ENCODE data around the gene MRPL55.

The MRPL55 gene

GRCh38 chr1:228077565-228078330 lies 31.4 kb downstream of the MRPL55 start:
- peaks cover 76% of the 10 kb centered on the region for H3K27me3 ChIP-seq (ENCODE audit: insufficient read depth, low read length)
- no peak overlapping the region for H3K27ac ChIP-seq (ENCODE audit: low read length)
- no peak overlapping the region for H3K4me3 ChIP-seq (ENCODE audit: low read length)

DNA sequence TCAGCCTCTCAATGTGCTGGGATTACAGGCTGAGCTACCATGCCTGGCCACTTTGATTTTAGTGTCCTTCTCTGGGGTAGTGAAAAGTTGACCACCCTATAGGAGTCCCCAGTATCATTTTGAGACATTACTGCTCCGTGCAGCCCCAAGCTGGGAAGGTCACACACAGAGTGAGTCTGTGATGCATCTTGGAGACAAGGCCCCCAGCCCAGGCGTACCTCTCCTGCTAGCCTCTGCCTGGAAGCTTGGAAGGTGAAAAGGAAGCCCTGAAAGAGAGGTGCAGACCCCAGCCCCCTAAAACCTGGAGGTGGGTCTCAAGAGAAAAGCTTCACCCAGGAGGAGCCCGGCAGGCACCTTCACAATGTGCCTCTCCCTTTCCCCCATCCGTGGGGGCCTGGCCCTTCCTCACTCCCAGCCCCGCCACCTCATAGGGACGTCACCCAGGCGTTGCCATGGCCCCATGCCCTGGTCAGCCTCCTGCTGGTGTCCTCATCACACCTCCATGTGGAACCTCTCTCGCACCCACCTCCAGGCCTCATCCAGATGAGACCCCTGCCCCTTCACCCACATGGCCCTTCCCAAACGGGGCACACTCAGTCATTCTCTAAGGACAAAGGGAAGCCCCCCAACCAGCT lies 32.2 kb downstream of the MRPL55 start:
- H3K9ac ChIP-seq (ENCODE audit: low read depth, low read length) = no peak overlapping the region
- H3K4me1 ChIP-seq (ENCODE audit: insufficient read depth, low read length) = peaks cover 6% of the 10 kb centered on the region; the same call in 1 of the 2 replicates
- peaks cover 84% of the 10 kb centered on the region for H3K27me3 ChIP-seq (ENCODE audit: insufficient read depth, low read length)
- no peaks in the 10 kb centered on the region for H3K9me3 ChIP-seq (ENCODE audit: insufficient read depth, low read depth, low read length)
- no peak overlapping the region for H3K4me3 ChIP-seq (ENCODE audit: low read length)
- H3K36me3 ChIP-seq (ENCODE audit: insufficient read depth, low read depth, low read length) = no peaks in the 10 kb centered on the region
- H3K27ac ChIP-seq (ENCODE audit: low read length) = no peak overlapping the region

More at GRCh38 chr1:228077565-228078330, 31.4 kb downstream of the MRPL55 start:
- Histone ChIP-seq H3K4me1 (ENCODE audit: insufficient read depth, low read length) (peaks cover 6% of the 10 kb centered on the region; the same call in 1 of the 2 replicates), H3K9me3 (ENCODE audit: insufficient read depth, low read depth, low read length) (no peaks in the 10 kb centered on the region), H3K9ac (ENCODE audit: low read depth, low read length) (no peak overlapping the region), H3K36me3 (ENCODE audit: insufficient read depth, low read depth, low read length) (no peaks in the 10 kb centered on the region)

GRCh38 chr1:228075801-228076271 lies 33.3 kb downstream of the MRPL55 start:
- Histone ChIP-seq H3K27me3 (ENCODE audit: insufficient read depth, low read length) (peaks cover 90% of the 10 kb centered on the region), H3K27ac (ENCODE audit: low read length) (no peak overlapping the region), H3K4me1 (ENCODE audit: insufficient read depth, low read length) (no peaks in the 10 kb centered on the region), H3K9me3 (ENCODE audit: insufficient read depth, low read depth, low read length) (no peaks in the 10 kb centered on the region), H3K9ac (ENCODE audit: low read depth, low read length) (no peak overlapping the region), H3K4me3 (ENCODE audit: low read length) (no peak overlapping the region), H3K36me3 (ENCODE audit: insufficient read depth, low read depth, low read length) (no peaks in the 10 kb centered on the region)

DNA sequence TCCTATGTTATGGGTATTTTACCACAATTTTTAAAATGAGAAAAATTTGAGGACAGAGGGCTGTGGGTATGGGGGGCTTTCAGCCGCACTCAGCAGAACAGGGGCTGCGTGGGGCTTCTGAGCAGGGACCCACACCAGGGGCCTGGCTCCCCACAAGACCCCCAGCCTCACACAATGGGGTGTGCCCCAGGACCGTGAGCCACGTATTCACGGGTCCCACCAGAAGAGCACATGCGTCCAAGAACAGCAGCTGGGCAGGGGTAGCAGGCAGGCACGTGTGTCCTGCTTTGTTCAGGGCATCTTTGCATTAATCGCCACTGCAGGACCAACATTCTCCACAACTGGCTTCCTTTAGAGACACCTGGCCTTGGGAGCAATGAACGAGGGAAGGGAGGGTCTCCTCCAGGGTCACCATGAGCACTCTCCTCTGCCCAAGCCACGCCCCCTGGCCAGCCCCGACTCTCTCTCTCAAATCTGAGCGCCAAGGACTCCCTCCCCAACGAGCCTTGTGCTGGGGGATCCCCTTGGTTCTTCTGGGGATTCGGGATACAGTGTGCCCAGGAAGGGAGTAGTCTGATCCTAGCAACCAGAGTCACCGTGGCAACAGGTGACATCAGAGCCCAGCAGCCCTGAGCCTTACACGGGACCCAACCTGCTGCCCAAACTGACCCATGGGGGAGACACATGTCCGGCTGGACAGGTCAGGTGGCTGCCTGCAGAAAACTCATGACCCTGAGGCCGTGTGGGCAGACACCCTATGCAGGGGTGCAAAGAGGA lies 34.0 kb downstream of the MRPL55 start:
- Histone ChIP-seq H3K27me3 (ENCODE audit: insufficient read depth, low read length) (peaks cover 97% of the 10 kb centered on the region), H3K4me3 (ENCODE audit: low read length) (no peak overlapping the region), H3K27ac (ENCODE audit: low read length) (no peak overlapping the region), H3K9ac (ENCODE audit: low read depth, low read length) (no peak overlapping the region), H3K9me3 (ENCODE audit: insufficient read depth, low read depth, low read length) (no peaks in the 10 kb centered on the region), H3K36me3 (ENCODE audit: insufficient read depth, low read depth, low read length) (no peaks in the 10 kb centered on the region), H3K4me1 (ENCODE audit: insufficient read depth, low read length) (no peaks in the 10 kb centered on the region)

DNA sequence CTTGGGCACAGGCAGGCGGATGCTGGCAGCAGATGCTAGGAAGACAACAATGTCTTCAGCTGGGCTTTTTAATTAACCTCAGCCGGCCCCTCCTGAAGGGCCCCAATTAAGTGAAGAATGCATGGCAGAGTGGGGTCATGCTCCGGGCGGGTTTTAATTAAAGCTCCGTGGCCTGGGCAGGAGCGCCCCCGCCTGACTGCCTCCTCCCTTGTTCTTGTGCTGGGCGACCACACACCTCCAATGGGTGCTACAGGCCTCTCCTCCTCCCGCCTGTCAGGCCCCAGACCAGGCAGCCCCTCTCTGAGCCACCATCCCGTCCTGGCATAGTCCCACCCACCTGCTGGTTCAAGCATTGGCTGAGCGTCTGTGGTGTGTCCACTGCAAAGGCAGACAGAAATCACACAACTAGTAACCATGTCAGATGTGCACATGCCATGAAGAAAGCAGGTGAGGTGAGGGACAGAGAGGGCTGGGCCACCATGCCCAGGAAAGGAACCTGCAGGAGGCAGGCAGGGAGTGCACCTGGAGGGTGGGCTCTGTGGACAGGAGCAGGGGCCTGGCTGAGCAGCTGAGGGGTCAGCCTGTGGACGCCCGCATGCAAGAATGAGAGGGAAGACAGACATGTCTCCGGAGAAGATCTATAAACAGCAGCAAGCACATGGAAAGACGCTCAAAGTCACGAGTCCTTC lies 35.1 kb downstream of the MRPL55 start:
- Histone ChIP-seq H3K4me1 (ENCODE audit: insufficient read depth, low read length) (no peaks in the 10 kb centered on the region), H3K4me3 (ENCODE audit: low read length) (no peak overlapping the region), H3K9me3 (ENCODE audit: insufficient read depth, low read depth, low read length) (no peaks in the 10 kb centered on the region), H3K36me3 (ENCODE audit: insufficient read depth, low read depth, low read length) (no peaks in the 10 kb centered on the region), H3K9ac (ENCODE audit: low read depth, low read length) (no peak overlapping the region), H3K27ac (ENCODE audit: low read length) (no peak overlapping the region), H3K27me3 (ENCODE audit: insufficient read depth, low read length) (peaks cover 99% of the 10 kb centered on the region)

GRCh38 chr1:228073061-228073856 lies 35.8 kb downstream of the MRPL55 start:
- Histone ChIP-seq H3K27me3 (ENCODE audit: insufficient read depth, low read length) (peaks cover 100% of the 10 kb centered on the region), H3K4me1 (ENCODE audit: insufficient read depth, low read length) (no peaks in the 10 kb centered on the region), H3K27ac (ENCODE audit: low read length) (no peak overlapping the region), H3K9me3 (ENCODE audit: insufficient read depth, low read depth, low read length) (no peaks in the 10 kb centered on the region), H3K9ac (ENCODE audit: low read depth, low read length) (no peak overlapping the region), H3K36me3 (ENCODE audit: insufficient read depth, low read depth, low read length) (no peaks in the 10 kb centered on the region), H3K4me3 (ENCODE audit: low read length) (no peak overlapping the region)

- H3K9ac ChIP-seq (ENCODE audit: low read depth, low read length) = no peak overlapping the region
Observed at GRCh38 chr1:228072658-228073043, 36.4 kb downstream of the MRPL55 start.

GRCh38 chr1:228071839-228072657 lies 37.1 kb downstream of the MRPL55 start:
- H3K4me3 ChIP-seq (ENCODE audit: low read length) = no peak overlapping the region
- H3K27ac ChIP-seq (ENCODE audit: low read length) = no peak overlapping the region
- H3K9me3 ChIP-seq (ENCODE audit: insufficient read depth, low read depth, low read length) = no peaks in the 10 kb centered on the region
- no peaks in the 10 kb centered on the region for H3K4me1 ChIP-seq (ENCODE audit: insufficient read depth, low read length)
- H3K36me3 ChIP-seq (ENCODE audit: insufficient read depth, low read depth, low read length) = no peaks in the 10 kb centered on the region
- H3K27me3 ChIP-seq (ENCODE audit: insufficient read depth, low read length) = peaks cover 100% of the 10 kb centered on the region
- H3K9ac ChIP-seq (ENCODE audit: low read depth, low read length) = no peak overlapping the region

More at GRCh38 chr1:228072658-228073043, 36.4 kb downstream of the MRPL55 start:
- H3K9me3 ChIP-seq (ENCODE audit: insufficient read depth, low read depth, low read length) = no peaks in the 10 kb centered on the region
- no peaks in the 10 kb centered on the region for H3K36me3 ChIP-seq (ENCODE audit: insufficient read depth, low read depth, low read length)
- H3K27ac ChIP-seq (ENCODE audit: low read length) = no peak overlapping the region
- H3K4me1 ChIP-seq (ENCODE audit: insufficient read depth, low read length) = no peaks in the 10 kb centered on the region
- H3K27me3 ChIP-seq (ENCODE audit: insufficient read depth, low read length) = peaks cover 100% of the 10 kb centered on the region
- H3K4me3 ChIP-seq (ENCODE audit: low read length) = no peak overlapping the region

GRCh38 chr1:228070851-228071250 lies 38.2 kb downstream of the MRPL55 start:
- Histone ChIP-seq H3K4me1 (ENCODE audit: insufficient read depth, low read length) (no peaks in the 10 kb centered on the region), H3K4me3 (ENCODE audit: low read length) (no peak overlapping the region), H3K36me3 (ENCODE audit: insufficient read depth, low read depth, low read length) (no peaks in the 10 kb centered on the region), H3K27me3 (ENCODE audit: insufficient read depth, low read length) (peaks cover 100% of the 10 kb centered on the region), H3K27ac (ENCODE audit: low read length) (no peak overlapping the region), H3K9ac (ENCODE audit: low read depth, low read length) (no peak overlapping the region), H3K9me3 (ENCODE audit: insufficient read depth, low read depth, low read length) (no peaks in the 10 kb centered on the region)

GRCh38 chr1:228070173-228070572 lies 38.9 kb downstream of the MRPL55 start:
- Histone ChIP-seq H3K4me3 (ENCODE audit: low read length) (no peak overlapping the region), H3K27me3 (ENCODE audit: insufficient read depth, low read length) (peaks cover 100% of the 10 kb centered on the region), H3K9me3 (ENCODE audit: insufficient read depth, low read depth, low read length) (no peaks in the 10 kb centered on the region), H3K4me1 (ENCODE audit: insufficient read depth, low read length) (no peaks in the 10 kb centered on the region), H3K9ac (ENCODE audit: low read depth, low read length) (no peak overlapping the region), H3K36me3 (ENCODE audit: insufficient read depth, low read depth, low read length) (no peaks in the 10 kb centered on the region), H3K27ac (ENCODE audit: low read length) (no peak overlapping the region)
